MM.1S (cell line): ENCODE measurements around the gene CAMK4.

Experiments used
- DNase-seq: peaks from one replicate; pipeline ENCODE4 v3.0.0-alpha.2; 2015
- H2AFZ ChIP-seq: fragments of 300-600 bp; sonication (generic); 2 replicates; pipeline ENCODE4 v1.6.0; 2016; ENCODE audit warnings: antibody characterized with exemption, low read length
- H3F3A ChIP-seq: fragments of 300-600 bp; sonication (generic); 2 replicates; pipeline ENCODE4 v1.6.1; 2016; ENCODE audit warnings: mild to moderate bottlenecking, antibody characterized with exemption, low read length, moderate library complexity, mixed read lengths; ENCODE audit not compliant: insufficient read depth
- H3K27ac ChIP-seq: fragments of 300-600 bp; sonication (generic); 2 replicates; pipeline ENCODE4 v1.5.1; 2016; ENCODE audit warnings: mild to moderate bottlenecking, low read length
- H3K27me3 ChIP-seq: fragments of 300-600 bp; sonication (generic); replicated peaks from 2 replicates; pipeline ENCODE4 v1.6.0; 2016; ENCODE audit warnings: low read length; ENCODE audit not compliant: insufficient read depth
- H3K36me3 ChIP-seq: fragments of 300-600 bp; sonication (generic); replicated peaks from 2 replicates; pipeline ENCODE4 v1.6.1; 2016; ENCODE audit warnings: mild to moderate bottlenecking, low read length, mixed read lengths; ENCODE audit not compliant: insufficient read depth
- H3K4me1 ChIP-seq: fragments of 300-600 bp; sonication (generic); 2 replicates; pipeline ENCODE4 v1.6.1; 2016; ENCODE audit warnings: low read length, mixed read lengths
- H3K4me2 ChIP-seq: fragments of 300-600 bp; sonication (generic); 2 replicates; pipeline ENCODE4 v1.6.0; 2016; ENCODE audit warnings: low read depth, low read length
- H3K4me3 ChIP-seq: fragments of 300-600 bp; sonication (generic); 2 replicates; pipeline ENCODE4 v1.5.1; 2016; ENCODE audit warnings: low read length, mixed read lengths
- H3K79me2 ChIP-seq: fragments of 300-600 bp; sonication (generic); 2 replicates; pipeline ENCODE4 v1.6.1; 2016; ENCODE audit warnings: mixed run types, low read length, mixed read lengths
- H3K9ac ChIP-seq: fragments of 300-600 bp; sonication (generic); 2 replicates; pipeline ENCODE4 v1.6.1; 2016; ENCODE audit warnings: low read length, mixed read lengths
- H3K9me2 ChIP-seq: fragments of 300-600 bp; sonication (generic); replicated peaks from 2 replicates; pipeline ENCODE4 v1.6.1; 2016; ENCODE audit warnings: mild to moderate bottlenecking, low read length, mixed read lengths; ENCODE audit not compliant: insufficient read depth
- H3K9me3 ChIP-seq: fragments of 300-600 bp; sonication (generic); replicated peaks from 2 replicates; pipeline ENCODE4 v1.6.1; 2016; ENCODE audit warnings: mild to moderate bottlenecking, low read length, mixed read lengths; ENCODE audit not compliant: insufficient read depth
- H4K20me1 ChIP-seq: fragments of 300-600 bp; sonication (generic); 2 replicates; pipeline ENCODE4 v1.6.1; 2016; ENCODE audit warnings: mild to moderate bottlenecking, low read length, moderate library complexity, mixed read lengths; ENCODE audit not compliant: insufficient read depth
- CTCF ChIP-seq: fragments of 300-600 bp; sonication (generic); IDR thresholded peaks from 2 replicates; pipeline ENCODE4 v1.5.1; 2016; ENCODE audit warnings: antibody characterized with exemption, low read length, mixed read lengths
- EZH2 ChIP-seq: fragments of 300-600 bp; sonication (generic); optimal IDR thresholded peaks from 2 replicates; pipeline ENCODE3; 2017; ENCODE audit warnings: low read depth, mild to moderate bottlenecking, antibody characterized with exemption, low read length, mixed read lengths
- EZH2phosphoT487 ChIP-seq: fragments of 300-600 bp; sonication (generic); IDR thresholded peaks from 2 replicates; pipeline ENCODE4 v1.6.1; 2018; ENCODE audit warnings: antibody characterized with exemption, low read length

The CAMK4 gene

GRCh38 chr5:111266491-111266890 lies 42.3 kb downstream of the CAMK4 start:
- no peaks in the 10 kb centered on the region for H3K9me3 ChIP-seq
- no peaks in the 10 kb centered on the region for H3K9me2 ChIP-seq
- H3K36me3 ChIP-seq = no peaks in the 10 kb centered on the region
- H3F3A ChIP-seq = no peaks in the 10 kb centered on the region
- no peak overlapping the region for H2AFZ ChIP-seq
- H3K4me3 ChIP-seq = no peak overlapping the region
- no peak overlapping the region for H3K27ac ChIP-seq
- H4K20me1 ChIP-seq = no peaks in the 10 kb centered on the region
- TF ChIP-seq EZH2 (no peak), EZH2phosphoT487 (no peak)
- no peaks in the 10 kb centered on the region for H3K4me1 ChIP-seq
- DNase-seq = no peak
- H3K9ac ChIP-seq = no peak overlapping the region
- no peaks in the 10 kb centered on the region for H3K79me2 ChIP-seq
- H3K27me3 ChIP-seq = no peaks in the 10 kb centered on the region
- no peak overlapping the region for H3K4me2 ChIP-seq

- no peaks in the 10 kb centered on the region for H3K9me2 ChIP-seq
- DNase-seq = no peak
These were observed 44.1 kb downstream of the CAMK4 start for GRCh38 chr5:111268300-111268699.

GRCh38 chr5:111271885-111272284 lies 47.7 kb downstream of the CAMK4 start:
- no peak overlapping the region for H3K9ac ChIP-seq
- H3K9me3 ChIP-seq = no peaks in the 10 kb centered on the region
- no peaks in the 10 kb centered on the region for H3K79me2 ChIP-seq
- H3K4me2 ChIP-seq = no peak overlapping the region
- TF ChIP-seq EZH2 (no peak), CTCF (no peak), EZH2phosphoT487 (no peak)
- no peaks in the 10 kb centered on the region for H3F3A ChIP-seq
- H3K9me2 ChIP-seq = no peaks in the 10 kb centered on the region
- H3K27me3 ChIP-seq = no peaks in the 10 kb centered on the region
- no peaks in the 10 kb centered on the region for H4K20me1 ChIP-seq
- H3K4me1 ChIP-seq = no peaks in the 10 kb centered on the region
- H3K27ac ChIP-seq = no peak overlapping the region
- no peak overlapping the region for H3K4me3 ChIP-seq
- no peak overlapping the region for H2AFZ ChIP-seq
- H3K36me3 ChIP-seq = no peaks in the 10 kb centered on the region
- DNase-seq = no peak

More at GRCh38 chr5:111268300-111268699, 44.1 kb downstream of the CAMK4 start:
- Histone ChIP-seq H3K27me3 (no peaks in the 10 kb centered on the region), H3K4me3 (no peak overlapping the region), H3K27ac (no peak overlapping the region), H3K9me3 (no peaks in the 10 kb centered on the region), H2AFZ (no peak overlapping the region), H3K9ac (no peak overlapping the region), H3F3A (no peaks in the 10 kb centered on the region), H3K4me2 (no peak overlapping the region), H3K36me3 (no peaks in the 10 kb centered on the region), H3K4me1 (no peaks in the 10 kb centered on the region), H4K20me1 (no peaks in the 10 kb centered on the region), H3K79me2 (no peaks in the 10 kb centered on the region)
- TF ChIP-seq CTCF (no peak), EZH2phosphoT487 (no peak), EZH2 (no peak)

- Histone ChIP-seq H3K36me3 (no peaks in the 10 kb centered on the region), H3K9ac (no peak overlapping the region), H3K27me3 (no peaks in the 10 kb centered on the region), H2AFZ (no peak overlapping the region), H3K79me2 (no peaks in the 10 kb centered on the region), H3K9me2 (no peaks in the 10 kb centered on the region), H4K20me1 (no peaks in the 10 kb centered on the region), H3K4me1 (no peaks in the 10 kb centered on the region), H3K4me2 (no peak overlapping the region), H3K4me3 (no peak overlapping the region), H3K27ac (no peak overlapping the region), H3K9me3 (no peaks in the 10 kb centered on the region), H3F3A (no peaks in the 10 kb centered on the region)
- DNase-seq = no peak
- TF ChIP-seq EZH2phosphoT487 = no peak
- no peak for TF ChIP-seq CTCF
- TF ChIP-seq EZH2 = no peak
These were observed 52.9 kb downstream of the CAMK4 start for GRCh38 chr5:111277061-111277460.
